HG02970 (cell line): ENCODE results near the gene KCMF1.

Experiments
- ATAC-seq: cut with Tn5 transposase; IDR thresholded peaks from one replicate; pipeline ENCODE4 v1.9.1; 2021; ENCODE audit warnings: mild to moderate bottlenecking, moderate library complexity, moderate number of reproducible peaks; ENCODE audit not compliant: unreplicated experiment, low FRiP score

Gene KCMF1

DNA sequence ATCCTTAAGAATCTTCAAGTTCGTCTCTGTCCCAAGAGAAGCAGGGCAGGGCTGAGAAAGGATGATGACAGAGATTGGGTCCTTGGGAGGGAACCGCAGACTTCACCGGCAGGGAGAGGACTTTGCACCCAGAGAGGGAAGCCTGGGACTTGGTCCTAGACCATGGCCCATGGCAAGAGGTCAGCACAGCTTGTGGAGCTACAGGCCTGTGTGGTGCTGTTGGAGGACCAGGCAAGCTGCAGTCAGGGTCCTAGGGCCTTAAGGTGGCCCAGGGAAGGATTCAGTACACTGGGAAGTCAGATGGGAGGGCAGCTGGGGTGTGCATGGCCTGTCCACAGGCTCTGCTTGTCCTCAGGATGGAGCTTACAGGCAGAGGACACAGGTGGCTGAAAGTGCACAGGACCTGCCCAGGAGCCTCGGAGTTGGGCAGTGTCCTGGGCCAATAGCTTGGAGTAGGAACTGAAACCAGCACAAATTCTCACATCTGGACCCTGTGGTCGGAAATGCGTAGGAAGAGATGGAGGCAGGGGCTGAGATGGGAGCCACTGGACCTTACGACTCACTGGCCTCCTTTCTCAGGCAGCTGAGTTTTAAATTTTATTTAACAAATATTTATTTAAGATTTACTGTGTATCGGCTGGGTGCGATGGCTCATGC is 105.8 kb downstream of the KCMF1 start:
- no peak for ATAC-seq

DNA sequence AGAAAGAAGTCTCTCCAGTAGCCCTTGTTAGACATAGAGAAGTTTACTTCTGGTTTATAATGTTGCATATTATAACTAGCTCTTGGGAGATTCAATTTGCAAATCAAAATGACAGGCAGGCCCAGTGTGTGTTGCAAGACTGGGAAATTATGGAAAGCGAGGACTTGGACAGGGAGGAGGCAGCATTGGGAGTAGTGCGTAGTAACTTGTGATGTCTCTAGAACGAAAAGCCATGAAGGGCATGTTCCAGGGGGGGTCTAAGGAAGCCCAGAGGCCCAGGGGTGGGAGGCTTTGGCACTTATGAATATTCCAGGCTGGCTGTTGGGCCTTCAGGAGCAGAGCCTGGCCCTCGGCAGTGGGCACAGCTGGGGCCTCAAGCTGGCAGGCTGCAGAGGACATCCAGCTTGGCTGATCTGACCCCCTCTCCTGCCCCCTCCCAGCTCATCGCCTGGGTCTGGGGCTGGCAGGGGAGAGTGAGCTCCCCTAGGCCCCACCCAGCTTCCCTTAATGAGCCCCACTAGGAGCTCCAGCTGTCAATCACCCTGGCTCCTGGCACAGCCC is 107.0 kb downstream of the KCMF1 start:
- no peak for ATAC-seq

DNA sequence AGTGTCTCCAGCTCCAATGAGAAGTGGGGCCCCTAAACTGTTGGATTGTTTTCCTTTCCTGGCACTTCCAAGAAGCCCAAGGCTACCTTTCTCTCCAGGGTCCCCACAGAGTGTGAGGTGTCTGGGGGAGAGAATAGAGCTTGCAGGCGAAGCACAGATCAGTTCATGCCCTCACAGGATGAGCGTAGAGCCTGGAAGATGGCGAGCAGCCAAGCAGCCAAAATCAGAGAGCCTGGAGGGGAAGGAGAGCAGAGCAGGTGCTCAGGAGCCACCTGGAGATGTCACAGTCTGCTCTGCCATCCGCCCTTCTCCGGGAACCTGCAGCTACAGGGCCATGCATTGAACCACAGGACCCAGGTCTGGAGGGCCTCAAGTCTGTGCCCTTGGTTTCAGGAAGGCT is 107.6 kb downstream of the KCMF1 start:
- no peak for ATAC-seq

DNA sequence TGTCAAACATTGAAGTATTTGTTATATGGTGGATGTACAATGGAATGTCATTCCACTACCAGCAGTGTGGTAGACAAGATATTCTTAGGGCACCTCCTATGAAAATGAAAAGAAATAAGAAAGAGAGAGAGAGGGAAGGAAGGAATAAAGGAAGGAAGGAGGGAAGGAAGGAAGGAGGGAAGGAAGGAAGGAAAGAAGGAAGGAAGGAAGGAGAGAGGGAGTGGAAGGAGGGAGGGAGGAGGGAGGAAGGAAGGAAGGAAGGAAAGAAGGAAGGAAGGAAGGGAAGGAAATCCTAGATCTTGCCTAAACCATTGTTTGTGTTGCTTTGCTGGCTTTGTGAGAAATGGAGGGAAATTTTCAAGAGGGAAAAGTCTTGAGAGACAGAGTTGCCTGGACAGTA is 112.1 kb downstream of the KCMF1 start:
- ATAC-seq, result no peak

DNA sequence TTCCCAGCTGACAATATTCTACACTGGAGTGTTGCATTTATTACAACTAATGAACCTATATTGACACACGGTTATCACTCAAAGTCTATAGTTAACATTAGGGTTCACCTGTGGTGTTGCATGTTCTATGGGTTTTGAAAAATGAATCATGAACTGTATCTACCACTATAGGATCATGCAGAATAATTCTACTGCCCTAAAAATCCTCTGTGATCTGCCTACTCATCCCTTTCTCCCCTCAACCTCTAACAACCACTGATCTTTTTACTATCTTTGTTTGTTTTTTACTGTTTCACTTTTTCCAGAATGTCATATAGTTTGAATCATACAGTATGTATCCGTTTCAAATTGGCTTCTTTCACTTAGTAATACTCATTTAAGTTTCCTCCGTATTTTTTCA is 114.6 kb downstream of the KCMF1 start:
- ATAC-seq, result no peak

DNA sequence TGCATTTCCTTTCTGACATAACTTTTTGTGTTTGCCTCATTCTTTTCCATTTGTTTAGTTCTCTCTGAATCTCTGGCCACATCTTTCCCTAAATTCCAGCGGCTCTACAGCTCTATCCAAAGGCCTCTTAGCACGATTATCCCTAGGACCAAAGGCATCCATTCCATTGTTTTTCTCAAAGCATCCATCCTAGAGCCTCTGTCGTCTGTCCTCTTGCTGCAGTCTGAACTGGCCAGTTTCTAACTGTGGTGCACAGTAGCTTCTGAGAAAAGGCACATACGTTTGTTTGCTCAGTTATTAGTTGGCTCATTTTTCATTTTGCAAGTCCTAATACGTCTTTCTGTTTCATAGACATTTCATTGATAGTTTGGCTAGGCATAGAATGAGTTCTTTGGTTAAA is 116.6 kb downstream of the KCMF1 start:
- no peak for ATAC-seq

DNA sequence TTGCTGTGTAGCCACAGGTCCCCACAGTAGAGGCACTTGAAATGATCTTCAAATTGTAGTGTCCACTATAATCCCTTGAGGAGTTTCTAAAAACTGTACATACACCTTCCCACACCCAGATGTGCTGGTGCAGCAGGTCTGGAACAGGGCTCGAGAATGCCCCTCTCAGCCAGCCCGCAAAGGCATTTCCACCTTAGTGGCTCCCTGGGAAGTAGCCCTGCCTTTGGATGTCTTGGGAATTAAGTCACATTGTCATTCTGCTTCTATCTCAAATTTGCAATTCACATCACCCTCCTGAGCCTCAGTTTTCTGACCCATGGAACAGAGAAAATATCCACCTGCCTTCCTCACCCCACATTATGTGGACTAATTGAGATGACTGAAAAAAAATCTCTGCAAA is 118.0 kb downstream of the KCMF1 start:
- no peak for ATAC-seq

DNA sequence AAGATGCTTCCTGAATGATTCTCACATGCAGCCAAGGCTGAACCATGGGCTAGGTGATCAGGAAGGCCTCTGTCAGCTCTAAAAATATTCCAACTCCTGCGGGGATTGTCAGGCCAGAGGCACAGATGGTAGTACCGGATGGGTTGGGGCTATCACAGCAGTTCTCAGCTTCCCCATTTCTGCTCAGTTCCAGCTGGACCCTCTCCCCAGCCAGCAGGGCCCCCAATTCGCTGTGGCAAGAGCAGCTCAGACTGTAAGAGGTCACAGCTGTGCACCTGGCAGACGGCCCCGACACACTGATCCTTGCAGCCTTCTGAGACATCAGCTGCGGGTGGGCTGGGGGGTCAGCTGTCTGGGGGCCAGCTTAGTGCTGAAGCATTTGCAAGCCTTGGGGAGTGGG is 118.6 kb downstream of the KCMF1 start:
- ATAC-seq, result no peak

DNA sequence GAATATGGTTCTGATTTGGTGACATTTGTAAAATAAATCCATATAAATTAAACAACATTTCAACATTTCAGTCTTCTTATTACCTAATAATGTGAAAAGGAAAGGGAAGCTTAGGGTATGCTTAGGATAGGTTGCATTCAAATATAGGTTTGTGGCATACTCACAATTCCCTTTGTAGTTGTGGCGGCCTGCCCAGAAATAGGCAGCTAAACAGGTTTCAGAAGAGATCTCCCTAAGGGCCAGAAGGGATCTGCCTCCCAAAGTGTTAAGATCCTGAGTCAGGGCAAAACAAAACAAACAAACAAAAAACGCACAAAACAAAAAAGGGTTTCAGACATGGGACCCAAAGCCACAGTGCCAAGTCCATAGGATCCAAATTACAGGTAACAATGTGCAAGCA is 120.9 kb downstream of the KCMF1 start:
- no peak for ATAC-seq

DNA sequence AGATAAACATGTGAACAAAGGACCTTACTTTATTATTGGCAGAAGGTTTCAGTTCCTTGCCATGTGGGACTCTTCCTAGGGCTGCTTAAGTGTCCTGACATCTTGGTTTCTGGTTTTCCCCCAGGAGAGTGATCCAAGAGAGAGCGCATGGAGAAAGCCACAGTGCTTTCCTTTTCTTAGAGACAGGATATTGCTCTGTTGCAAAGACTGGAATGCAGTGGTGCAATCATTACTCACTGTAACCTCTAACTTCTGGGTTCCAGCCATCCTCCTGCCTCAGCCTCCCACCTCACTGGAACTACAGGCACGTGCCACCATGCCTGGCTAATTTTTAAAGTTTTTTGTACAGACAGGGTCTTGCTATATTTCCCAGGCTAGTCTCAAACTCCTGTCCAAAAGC is 124.1 kb downstream of the KCMF1 start:
- ATAC-seq, result no peak

DNA sequence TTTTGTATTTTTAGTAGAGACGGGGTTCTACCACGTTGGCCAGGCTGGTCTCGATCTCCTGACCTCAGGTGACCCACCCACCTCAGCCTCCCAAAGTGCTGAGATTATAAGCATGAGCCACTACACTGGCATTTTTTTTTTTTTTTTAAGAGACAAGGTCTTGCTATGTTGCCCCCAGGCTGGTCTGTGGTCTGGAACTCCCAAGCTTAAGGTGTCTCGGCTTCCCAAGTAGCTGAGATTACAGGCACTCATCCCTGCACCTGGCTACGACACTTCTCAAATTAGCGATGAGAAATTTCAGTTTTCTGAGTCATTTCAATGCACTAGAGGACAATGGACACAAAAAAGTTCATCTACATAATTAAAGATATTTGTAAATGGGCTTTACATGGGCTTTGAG is 125.7 kb downstream of the KCMF1 start:
- no peak for ATAC-seq

DNA sequence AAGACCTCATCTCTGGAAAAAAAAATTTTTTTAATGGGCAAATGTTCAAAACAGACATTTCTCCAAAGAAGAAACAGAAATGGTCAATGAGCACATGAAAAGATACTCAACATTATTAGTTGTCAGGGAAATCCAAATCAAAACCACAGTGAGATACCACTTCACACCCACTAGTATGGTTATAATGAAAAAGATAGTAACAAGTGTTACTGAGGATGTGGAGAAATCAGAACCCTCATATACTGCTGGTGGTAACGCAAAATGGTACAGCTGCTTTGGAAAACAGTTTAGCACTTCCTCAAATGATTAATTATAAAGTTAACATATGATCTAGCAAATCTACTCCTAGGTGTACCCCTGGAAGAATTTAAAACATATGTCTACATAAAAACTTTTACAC is 133.3 kb downstream of the KCMF1 start:
- ATAC-seq, result no peak

DNA sequence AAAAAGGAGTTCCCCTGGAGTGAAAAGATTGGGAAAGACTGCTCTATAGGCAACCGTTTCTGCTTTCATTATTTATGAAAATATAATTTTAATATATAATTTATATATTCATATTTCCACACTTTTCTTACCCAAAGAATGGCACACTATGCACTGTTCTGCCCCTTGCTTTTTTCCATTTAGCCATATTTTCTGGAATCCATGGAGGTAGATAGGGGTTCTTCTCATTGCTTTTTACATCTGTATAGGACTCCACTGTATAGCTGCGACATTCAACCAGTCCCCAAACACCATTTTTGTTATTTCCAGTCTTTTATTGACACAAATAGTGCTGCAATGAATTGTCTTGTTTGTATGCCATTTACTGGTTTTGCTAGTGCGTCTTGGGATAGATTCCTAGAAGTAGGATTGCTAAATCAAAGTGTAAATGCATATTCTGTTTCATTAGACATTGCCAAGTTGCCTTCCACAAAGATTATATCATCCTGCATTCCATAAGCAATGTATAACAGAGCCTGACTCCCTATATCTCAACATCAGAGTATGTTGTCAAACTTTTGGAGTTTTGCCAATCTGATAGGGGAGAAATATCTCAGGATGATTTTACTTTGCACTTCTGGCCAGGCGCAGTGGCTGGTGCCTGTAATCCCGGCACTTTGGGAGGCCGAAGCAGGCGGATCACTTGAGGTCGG is 135.7 kb downstream of the KCMF1 start:
- no peak for ATAC-seq
